ENCODE data around the gene PLS1.

The PLS1 gene

GRCh38 chr3:142644502-142644901, 48.3 kb downstream of the PLS1 start:
- DNase-seq = no peak

GRCh38 chr3:142645236-142645793, 49.1 kb downstream of the PLS1 start:
- DNase-seq = no peak

GRCh38 chr3:142646020-142646785, 50.0 kb downstream of the PLS1 start:
- no peak for DNase-seq

GRCh38 chr3:142647856-142648255, 51.7 kb downstream of the PLS1 start:
- no peak for DNase-seq

- DNase-seq = no peak
Measured at GRCh38 chr3:142648950-142649349, 52.8 kb downstream of the PLS1 start.

- no peak for DNase-seq
Measured at GRCh38 chr3:142650001-142650693, 54.0 kb downstream of the PLS1 start.

- DNase-seq = no peak
Measured at GRCh38 chr3:142651711-142652110, 55.5 kb downstream of the PLS1 start.

GRCh38 chr3:142652826-142653292, 56.7 kb downstream of the PLS1 start:
- no peak for DNase-seq

GRCh38 chr3:142656575-142656974, 60.4 kb downstream of the PLS1 start:
- DNase-seq = no peak

- DNase-seq = no peak
Measured at GRCh38 chr3:142657033-142657432, 60.8 kb downstream of the PLS1 start.

- DNase-seq = no peak
Measured at GRCh38 chr3:142660383-142660782, 64.2 kb downstream of the PLS1 start.

- DNase-seq = no peak
Measured at GRCh38 chr3:142660893-142661292, 64.7 kb downstream of the PLS1 start.

- no peak for DNase-seq
Measured at GRCh38 chr3:142663865-142664264, 67.7 kb downstream of the PLS1 start.

- DNase-seq = no peak
Measured at GRCh38 chr3:142664311-142664710, 68.1 kb downstream of the PLS1 start.

GRCh38 chr3:142664819-142665218, 68.6 kb downstream of the PLS1 start:
- DNase-seq = no peak

GRCh38 chr3:142670120-142670519, 73.9 kb downstream of the PLS1 start:
- DNase-seq = no peak

GRCh38 chr3:142676151-142676550, 80.0 kb downstream of the PLS1 start:
- no peak for DNase-seq

GRCh38 chr3:142680710-142681109, 84.5 kb downstream of the PLS1 start:
- no peak for DNase-seq

GRCh38 chr3:142690613-142691012, 94.4 kb downstream of the PLS1 start:
- no peak for DNase-seq

- DNase-seq = no peak
Measured at GRCh38 chr3:142691527-142691926, 95.3 kb downstream of the PLS1 start.

- no peak for DNase-seq
Measured at GRCh38 chr3:142693136-142693853, 97.1 kb downstream of the PLS1 start.

GRCh38 chr3:142694225-142694624, 98.0 kb downstream of the PLS1 start:
- no peak for DNase-seq

GRCh38 chr3:142705198-142705597, 109.0 kb downstream of the PLS1 start:
- no peak for DNase-seq

Data from activated naive CD4-positive, alpha-beta T cell treated with anti-CD3 and anti-CD28 coated beads, Interleukin-2, amount 50 U/mL, for 16 hours (primary cell).